Esophagus muscularis mucosa (tissue), 4 donors: ENCODE data around the gene ADCYAP1R1. TPM values are rescaled to one million over a fixed set of nuclear protein-coding genes. Genes with fewer than 3 reads are reported as not detected.

ENCODE experiments used
- DNase-seq: peaks from one replicate; pipeline ENCODE4 v3.0.0-alpha.2; 2017; ENCODE audit errors: extremely low spot score
- H3K27ac ChIP-seq, 4 donors: fragments of 200-600 bp; sonication (generic); replicated peaks in 1 of 4; 1 replicate in 3 of 4; 2 replicates in 1 of 4; pipeline ENCODE4 v1.5.1; 2016 to 2019; ENCODE audit warnings: mild to moderate bottlenecking in 1 of 4
- H3K27me3 ChIP-seq, 4 donors: fragments of 200-600 bp; sonication (generic); one replicate each; pipeline versions ENCODE4 v1.5.1 to v1.6.0; 2016 to 2019
- H3K36me3 ChIP-seq, 4 donors: fragments of 200-600 bp; sonication (generic); one replicate each; pipeline ENCODE4 v1.5.1; 2016 to 2019
- H3K4me1 ChIP-seq, 4 donors: fragments of 200-600 bp; sonication (generic); one replicate each; pipeline ENCODE4 v1.5.1; 2016 to 2019
- H3K4me3 ChIP-seq, 4 donors: fragments of 200-600 bp; sonication (generic); 1 replicate in 2 of 4; 2 replicates in 2 of 4; pipeline ENCODE4 v1.5.1; 2016 to 2019; ENCODE audit warnings: mild to moderate bottlenecking in 4 of 4, moderate library complexity in 1 of 4
- H3K9me3 ChIP-seq, 4 donors: fragments of 200-600 bp; sonication (generic); 1 replicate in 3 of 4; 2 replicates in 1 of 4; pipeline ENCODE4 v1.5.1; 2016 to 2019
- CTCF ChIP-seq, 3 experiments: fragments of 200-600 bp in 2 of 3; fragments of 450-650 bp in 1 of 3; sonication (generic) in 2 of 3; IDR thresholded peaks; one replicate each; pipeline ENCODE4 v1.5.1; 2017 to 2019; ENCODE audit warnings: antibody characterized with exemption in 3 of 3, mild to moderate bottlenecking in 2 of 3, moderate library complexity in 1 of 3
- EP300 ChIP-seq: sonication (generic); formaldehyde crosslinking; IDR thresholded peaks from one replicate; pipeline ENCODE4 v1.6.1; 2017; ENCODE audit warnings: antibody characterized with exemption
- POLR2A ChIP-seq: fragments of 450-650 bp; IDR thresholded peaks from one replicate; pipeline ENCODE4 v1.6.1; 2017; ENCODE audit warnings: antibody characterized with exemption, moderate library complexity, mild to moderate bottlenecking, low read depth
- POLR2AphosphoS5 ChIP-seq, 2 donors: sonication (generic); formaldehyde crosslinking; IDR thresholded peaks; one replicate each; pipeline ENCODE4 v1.6.1; 2017; ENCODE audit warnings: antibody characterized with exemption in 2 of 2
- WGBS: methylation state at CpG from one replicate; pipeline ENCODE4 v1.1.5; 2018; 5-methylcytosine and 5-hydroxymethylcytosine counted together
- intact Hi-C: fragments of 100-400 bp; cut with DNase I; formaldehyde crosslinking; loops from one replicate; pipeline ENCODE4 v1.15.1; 2023
- total RNA-seq, 4 donors: library from RNA; depleted of rRNA; stranded (reverse); fragments of >200 nt; gene quantifications; one replicate each; pipeline versions ENCODE4 v1.1.0 to v1.2.1, GENCODE V29; 2016

The ADCYAP1R1 gene
- total RNA-seq, 4 donors from 2014 or later: 10.2 to 35.3 (median 25.7) TPM

GRCh38 chr7:31120800-31121513, 68.8 kb downstream of the ADCYAP1R1 start:
- Histone ChIP-seq H3K4me3 (no peak overlapping the region), H3K27me3 (no peaks in the 10 kb centered on the region), H3K27ac (no peak overlapping the region), H3K4me1 (peaks cover 0 to 14% (median 12%) of the 10 kb centered on the region in 4 donors), H3K36me3 (no peaks in the 10 kb centered on the region), H3K9me3 (no peaks in the 10 kb centered on the region)
- TF ChIP-seq POLR2AphosphoS5 (IDR thresholded peaks at IDR 0.05): no peak
- TF ChIP-seq POLR2A: no peak
- no peak for TF ChIP-seq CTCF (IDR thresholded peaks at IDR 0.05)
- no peak for TF ChIP-seq EP300
- DNase-seq: peak; percentile 90
- intact Hi-C loops: no loop called here
- 100% methylated on average over 1 of the region's 3 CpGs for WGBS

GRCh38 chr7:31121601-31122000, 69.5 kb downstream of the ADCYAP1R1 start:
- DNase-seq: peak; percentile 55
- no peak overlapping the region for H3K27ac ChIP-seq
- intact Hi-C loops: no loop called here
- peaks cover 0 to 14% (median 12%) of the 10 kb centered on the region in 4 donors for H3K4me1 ChIP-seq
- H3K4me3 ChIP-seq: no peak overlapping the region
- WGBS: 100% methylated on average over 2 of the region's 2 CpGs
- H3K27me3 ChIP-seq: no peaks in the 10 kb centered on the region
- H3K36me3 ChIP-seq: no peaks in the 10 kb centered on the region
- TF ChIP-seq EP300 (no peak), POLR2AphosphoS5 (IDR thresholded peaks at IDR 0.05) (no peak), CTCF (IDR thresholded peaks at IDR 0.05) (no peak), POLR2A (no peak)
- H3K9me3 ChIP-seq: no peaks in the 10 kb centered on the region

- intact Hi-C loops: loop anchor here (1.0 to 2.0 kb wide), 2 partner anchors 139 to 322 kb away; no protein-coding TSS in a partner anchor
- H3K27ac ChIP-seq: peak overlapping the region in 1 of 4 donors; percentile 26
- H3K36me3 ChIP-seq: no peaks in the 10 kb centered on the region
- peak; percentile 93 for DNase-seq
- H3K4me3 ChIP-seq: no peak overlapping the region
- WGBS: 5% methylated on average over 4 of the region's 4 CpGs
- TF ChIP-seq POLR2A (no peak), EP300 (no peak), CTCF (IDR thresholded peaks at IDR 0.05) (peak; percentile 76 to 83 (median 82)), POLR2AphosphoS5 (IDR thresholded peaks at IDR 0.05) (no peak)
- no peaks in the 10 kb centered on the region for H3K27me3 ChIP-seq
- H3K4me1 ChIP-seq: peaks cover 0 to 14% (median 12%) of the 10 kb centered on the region in 4 donors
- no peaks in the 10 kb centered on the region for H3K9me3 ChIP-seq
Measured at GRCh38 chr7:31122649-31123058, 70.5 kb downstream of the ADCYAP1R1 start.

- intact Hi-C loops: loop anchor here (2.0 kb wide), 1 partner anchor 323 kb away; no protein-coding TSS in a partner anchor
- peak; percentile 68 for DNase-seq
- WGBS: 84% methylated on average over 6 of the region's 6 CpGs
Measured at GRCh38 chr7:31123321-31123720, 71.2 kb downstream of the ADCYAP1R1 start.

More at GRCh38 chr7:31123321-31123720, 71.2 kb downstream of the ADCYAP1R1 start:
- Histone ChIP-seq H3K4me3 (no peak overlapping the region), H3K9me3 (no peaks in the 10 kb centered on the region), H3K27ac (no peak overlapping the region), H3K4me1 (peaks cover 0 to 14% (median 12%) of the 10 kb centered on the region in 4 donors), H3K36me3 (no peaks in the 10 kb centered on the region), H3K27me3 (peaks cover 0 to 4% (median 0%) of the 10 kb centered on the region in 4 donors)
- no peak for TF ChIP-seq CTCF (IDR thresholded peaks at IDR 0.05)
- no peak for TF ChIP-seq POLR2AphosphoS5 (IDR thresholded peaks at IDR 0.05)
- no peak for TF ChIP-seq POLR2A
- TF ChIP-seq EP300: no peak
